Loucy (cell line): Measurements from ENCODE around the gene FN3KRP.

ENCODE experiments used
- H2AFZ ChIP-seq: fragments of 200-600 bp; sonication (generic); 2 replicates; pipeline ENCODE4 v1.6.0; 2016; ENCODE audit warnings: antibody characterized with exemption, mild to moderate bottlenecking, low read length, moderate library complexity
- H3F3A ChIP-seq: fragments of 200-600 bp; 2 replicates; pipeline ENCODE4 v1.6.0; 2016; ENCODE audit warnings: antibody characterized with exemption, low read depth, mild to moderate bottlenecking
- H3K27me3 ChIP-seq: fragments of 200-600 bp; sonication (generic); 2 replicates; pipeline ENCODE4 v1.6.1; 2014; ENCODE audit warnings: low read length, mild to moderate bottlenecking; ENCODE audit not compliant: insufficient read depth, poor library complexity, severe bottlenecking
- H3K36me3 ChIP-seq: fragments of 200-600 bp; sonication (generic); 2 replicates; pipeline ENCODE4 v1.6.1; 2016; ENCODE audit warnings: low read length; ENCODE audit not compliant: insufficient read depth
- H3K4me1 ChIP-seq: fragments of 200-600 bp; sonication (generic); 2 replicates; pipeline ENCODE4 v1.5.1; 2014; ENCODE audit warnings: low read length, mild to moderate bottlenecking; ENCODE audit not compliant: insufficient read depth, poor library complexity, severe bottlenecking
- H3K4me2 ChIP-seq: fragments of 200-600 bp; sonication (generic); 2 replicates; pipeline ENCODE4 v1.6.0; 2014; ENCODE audit warnings: antibody characterized with exemption, low read length, low read depth, mild to moderate bottlenecking; ENCODE audit not compliant: poor library complexity, severe bottlenecking
- H3K4me3 ChIP-seq: fragments of 200-600 bp; sonication (generic); 2 replicates; pipeline ENCODE4 v1.5.1; 2014; ENCODE audit warnings: low read length, mild to moderate bottlenecking, mixed read lengths; ENCODE audit not compliant: poor library complexity, severe bottlenecking
- H3K79me2 ChIP-seq: fragments of 200-600 bp; sonication (generic); 2 replicates; pipeline ENCODE4 v1.6.1; 2014; ENCODE audit warnings: low read length; ENCODE audit not compliant: insufficient read depth
- H3K9ac ChIP-seq: fragments of 200-600 bp; sonication (generic); 2 replicates; pipeline ENCODE4 v1.6.0; 2014; ENCODE audit warnings: mild to moderate bottlenecking, low read depth, low read length, moderate library complexity; ENCODE audit not compliant: poor library complexity, severe bottlenecking
- H3K9me2 ChIP-seq: fragments of 200-600 bp; sonication (generic); replicated peaks from 2 replicates; pipeline ENCODE4 v1.6.1; 2016; ENCODE audit warnings: low read depth, low read length, mixed read lengths
- H3K9me3 ChIP-seq: fragments of 200-600 bp; sonication (generic); 2 replicates; pipeline ENCODE4 v1.6.1; 2014; ENCODE audit warnings: mild to moderate bottlenecking, antibody characterized with exemption, low read length, low read depth; ENCODE audit not compliant: insufficient read depth
- H4K20me1 ChIP-seq: fragments of 200-600 bp; sonication (generic); 2 replicates; pipeline ENCODE4 v1.6.0; 2014; ENCODE audit warnings: antibody characterized with exemption, low read length, mild to moderate bottlenecking; ENCODE audit not compliant: insufficient read depth, poor library complexity, severe bottlenecking
- CTCF ChIP-seq: fragments of 200-600 bp; sonication (generic); conservative IDR thresholded peaks from 2 replicates; pipeline ENCODE4 v1.5.1; 2014; ENCODE audit warnings: mild to moderate bottlenecking, antibody characterized with exemption, low read length
- EZH2phosphoT487 ChIP-seq: fragments of 200-600 bp; IDR thresholded peaks from 2 replicates; pipeline ENCODE4 v1.6.1; 2018; ENCODE audit warnings: antibody characterized with exemption, mild to moderate bottlenecking, moderate library complexity, borderline replicate concordance

The FN3KRP gene

GRCh38 chr17:82722341-82723013 lies 6.0 kb downstream of the FN3KRP start:
- H3F3A ChIP-seq: no peaks in the 10 kb centered on the region
- H3K4me3 ChIP-seq: no peak overlapping the region
- no peaks in the 10 kb centered on the region for H3K9me3 ChIP-seq
- peaks cover 16% of the 10 kb centered on the region for H3K79me2 ChIP-seq
- no peak overlapping the region for H3K9ac ChIP-seq
- H3K27me3 ChIP-seq: no peaks in the 10 kb centered on the region
- H2AFZ ChIP-seq: no peak overlapping the region
- peaks cover 4% of the 10 kb centered on the region; the same call in 1 of the 2 replicates for H3K36me3 ChIP-seq
- peaks cover 5% of the 10 kb centered on the region for H4K20me1 ChIP-seq
- H3K9me2 ChIP-seq: no peaks in the 10 kb centered on the region
- H3K4me1 ChIP-seq: peaks cover 10% of the 10 kb centered on the region
- TF ChIP-seq CTCF: no peak
- TF ChIP-seq EZH2phosphoT487: no peak
- no peak overlapping the region for H3K4me2 ChIP-seq

- Histone ChIP-seq H3F3A (no peaks in the 10 kb centered on the region), H3K4me1 (peaks cover 3% of the 10 kb centered on the region), H3K79me2 (peaks cover 7% of the 10 kb centered on the region), H3K4me2 (no peak overlapping the region), H3K9ac (no peak overlapping the region), H3K4me3 (no peak overlapping the region), H2AFZ (no peak overlapping the region), H4K20me1 (no peaks in the 10 kb centered on the region), H3K27me3 (no peaks in the 10 kb centered on the region), H3K9me2 (no peaks in the 10 kb centered on the region), H3K36me3 (peaks cover 4% of the 10 kb centered on the region; the same call in 1 of the 2 replicates), H3K9me3 (no peaks in the 10 kb centered on the region)
- no peak for TF ChIP-seq EZH2phosphoT487
- no peak for TF ChIP-seq CTCF
These were observed 6.8 kb downstream of the FN3KRP start for GRCh38 chr17:82723169-82723807.

GRCh38 chr17:82726427-82726826 lies 9.9 kb downstream of the FN3KRP start:
- Histone ChIP-seq H3K36me3 (no peaks in the 10 kb centered on the region; the same call in 1 of the 2 replicates), H3K79me2 (no peaks in the 10 kb centered on the region), H3K4me3 (no peak overlapping the region), H3K27me3 (no peaks in the 10 kb centered on the region), H3K9ac (no peak overlapping the region), H3K4me2 (no peak overlapping the region), H4K20me1 (no peaks in the 10 kb centered on the region), H3K4me1 (no peaks in the 10 kb centered on the region), H3K9me2 (no peaks in the 10 kb centered on the region), H3F3A (no peaks in the 10 kb centered on the region), H2AFZ (no peak overlapping the region), H3K9me3 (no peaks in the 10 kb centered on the region)
- TF ChIP-seq EZH2phosphoT487: no peak
- no peak for TF ChIP-seq CTCF
